Measurements from ENCODE around the gene ITFG1.

- TF ChIP-seq OSR1 (CRISPR knock-in tag; IDR thresholded peaks at IDR 0.05) (no peak), PATZ1 (CRISPR knock-in tag; IDR thresholded peaks at IDR 0.05; ENCODE audit: borderline replicate concordance) (no peak), ISL1 (CRISPR knock-in tag; IDR thresholded peaks at IDR 0.05) (no peak)
Observed at GRCh38 chr16:47250983-47251382, 209.9 kb downstream of the ITFG1 start.
